Retinal pigment epithelial cell (primary cell): ENCODE measurements around the gene ZNF324B.

Source experiments
- DNase-seq: peaks from one replicate; pipeline ENCODE4 v3.0.0-alpha.2; 2010; ENCODE audit warnings: low read depth
- H3K4me3 ChIP-seq: 2 replicates; pipeline ENCODE4 v1.5.1; 2011; ENCODE audit warnings: mild to moderate bottlenecking, low read length, control low read depth, moderate library complexity
- CTCF ChIP-seq: conservative IDR thresholded peaks from 2 replicates; pipeline ENCODE4 v1.5.1; 2011; ENCODE audit warnings: low read depth, low read length, control low read depth, inconsistent platforms

Gene ZNF324B

GRCh38 chr19:58477130-58477529 is 25.7 kb downstream of the ZNF324B start:
- TF ChIP-seq CTCF: no peak

GRCh38 chr19:58477871-58478270 is 26.4 kb downstream of the ZNF324B start:
- TF ChIP-seq CTCF: no peak
- H3K4me3 ChIP-seq: no peak overlapping the region
- DNase-seq: no peak

More at GRCh38 chr19:58477130-58477529, 25.7 kb downstream of the ZNF324B start:
- DNase-seq: no peak
- no peak overlapping the region for H3K4me3 ChIP-seq

GRCh38 chr19:58479303-58479702 is 27.9 kb downstream of the ZNF324B start:
- no peak for TF ChIP-seq CTCF

GRCh38 chr19:58479736-58480480 is 28.5 kb downstream of the ZNF324B start:
- TF ChIP-seq CTCF: no peak
- no peak overlapping the region for H3K4me3 ChIP-seq
- no peak for DNase-seq

More at GRCh38 chr19:58479303-58479702, 27.9 kb downstream of the ZNF324B start:
- no peak for DNase-seq
- H3K4me3 ChIP-seq: no peak overlapping the region

- no peak for DNase-seq
- no peak for TF ChIP-seq CTCF
- H3K4me3 ChIP-seq: no peak overlapping the region
Observed at GRCh38 chr19:58480481-58480830, 29.0 kb downstream of the ZNF324B start.

GRCh38 chr19:58480831-58481230 is 29.4 kb downstream of the ZNF324B start:
- no peak for TF ChIP-seq CTCF
- no peak for DNase-seq
- H3K4me3 ChIP-seq: no peak overlapping the region

GRCh38 chr19:58482372-58482771 is 30.9 kb downstream of the ZNF324B start:
- no peak for DNase-seq
- no peak for TF ChIP-seq CTCF
- H3K4me3 ChIP-seq: no peak overlapping the region
